ENCODE data around the gene ELL. TPM values are rescaled to one million over a fixed set of nuclear protein-coding genes. Genes with fewer than 3 reads are reported as not detected.

Gene ELL
- total and polyA plus RNA-seq, 9 of the 15 experiments (the other 6 are each of a cell fraction or from before 2014, with no cell fraction given): 0.24 to 22.5 (median 4.1) TPM

GRCh38 chr19:18439025-18439909 lies 82.6 kb downstream of the ELL start (continued):
- TF ChIP-seq HDGF (IDR thresholded peaks at IDR 0.05) (no peak), NEUROD1 (IDR thresholded peaks at IDR 0.05; ENCODE audit: borderline replicate concordance, low read depth, low read length, partially characterized antibody) (no peak), ZNF766 (CRISPR knock-in tag; conservative IDR thresholded peaks at IDR 0.05) (no peak), CCAR2 (IDR thresholded peaks at IDR 0.05; ENCODE audit: low read depth, low read length) (no peak), CAMTA2 (CRISPR knock-in tag; conservative IDR thresholded peaks at IDR 0.05) (no peak), DDX20 (tag; IDR thresholded peaks at IDR 0.05; ENCODE audit: low read depth) (no peak), GABPB1 (CRISPR knock-in tag; IDR thresholded peaks at IDR 0.05) (no peak), ZNF408 (CRISPR knock-in tag; IDR thresholded peaks at IDR 0.05; ENCODE audit: low read depth) (no peak), SRSF7 (optimal IDR thresholded peaks at IDR 0.05; ENCODE audit: low read depth, low read length) (no peak), MYNN (IDR thresholded peaks at IDR 0.05) (peak; percentile 14; the same call in 1 of the 2 replicates), MYNN (CRISPR knock-in tag; IDR thresholded peaks at IDR 0.05) (no peak), MAFG (tag; conservative IDR thresholded peaks at IDR 0.05) (no peak), EGR1 (conservative IDR thresholded peaks at IDR 0.05) (peak; percentile 78), ZNF347 (CRISPR knock-in tag; IDR thresholded peaks at IDR 0.05; ENCODE audit: low read depth) (no peak), YBX1 (IDR thresholded peaks at IDR 0.05) (no peak), ZBTB7A (IDR thresholded peaks at IDR 0.05; ENCODE audit: borderline replicate concordance, control insufficient read depth, low read depth, low read length) (peak; percentile 20), KLF10 (CRISPR knock-in tag; IDR thresholded peaks at IDR 0.05) (no peak), ARHGAP35 (IDR thresholded peaks at IDR 0.05; ENCODE audit: partially characterized antibody) (no peak), ZNF253 (CRISPR knock-in tag; conservative IDR thresholded peaks at IDR 0.05) (no peak), NFE2L1 (tag; IDR thresholded peaks at IDR 0.05; ENCODE audit: borderline replicate concordance, low read depth) (no peak), TCFL5 (CRISPR knock-in tag; conservative IDR thresholded peaks at IDR 0.05) (no peak), MEIS2 (IDR thresholded peaks at IDR 0.05; ENCODE audit: partially characterized antibody) (peak; percentile 55)
- TF ChIP-seq, protein P1, sequence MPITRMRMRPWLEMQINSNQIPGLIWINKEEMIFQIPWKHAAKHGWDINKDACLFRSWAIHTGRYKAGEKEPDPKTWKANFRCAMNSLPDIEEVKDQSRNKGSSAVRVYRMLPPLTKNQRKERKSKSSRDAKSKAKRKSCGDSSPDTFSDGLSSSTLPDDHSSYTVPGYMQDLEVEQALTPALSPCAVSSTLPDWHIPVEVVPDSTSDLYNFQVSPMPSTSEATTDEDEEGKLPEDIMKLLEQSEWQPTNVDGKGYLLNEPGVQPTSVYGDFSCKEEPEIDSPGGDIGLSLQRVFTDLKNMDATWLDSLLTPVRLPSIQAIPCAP (CRISPR knock-in tag; IDR thresholded peaks at IDR 0.05; ENCODE audit: borderline replicate concordance): no peak
- TF ChIP-seq, protein P2, sequence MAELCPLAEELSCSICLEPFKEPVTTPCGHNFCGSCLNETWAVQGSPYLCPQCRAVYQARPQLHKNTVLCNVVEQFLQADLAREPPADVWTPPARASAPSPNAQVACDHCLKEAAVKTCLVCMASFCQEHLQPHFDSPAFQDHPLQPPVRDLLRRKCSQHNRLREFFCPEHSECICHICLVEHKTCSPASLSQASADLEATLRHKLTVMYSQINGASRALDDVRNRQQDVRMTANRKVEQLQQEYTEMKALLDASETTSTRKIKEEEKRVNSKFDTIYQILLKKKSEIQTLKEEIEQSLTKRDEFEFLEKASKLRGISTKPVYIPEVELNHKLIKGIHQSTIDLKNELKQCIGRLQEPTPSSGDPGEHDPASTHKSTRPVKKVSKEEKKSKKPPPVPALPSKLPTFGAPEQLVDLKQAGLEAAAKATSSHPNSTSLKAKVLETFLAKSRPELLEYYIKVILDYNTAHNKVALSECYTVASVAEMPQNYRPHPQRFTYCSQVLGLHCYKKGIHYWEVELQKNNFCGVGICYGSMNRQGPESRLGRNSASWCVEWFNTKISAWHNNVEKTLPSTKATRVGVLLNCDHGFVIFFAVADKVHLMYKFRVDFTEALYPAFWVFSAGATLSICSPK (IDR thresholded peaks at IDR 0.05; ENCODE audit: borderline replicate concordance): no peak
- TF ChIP-seq, protein P3, sequence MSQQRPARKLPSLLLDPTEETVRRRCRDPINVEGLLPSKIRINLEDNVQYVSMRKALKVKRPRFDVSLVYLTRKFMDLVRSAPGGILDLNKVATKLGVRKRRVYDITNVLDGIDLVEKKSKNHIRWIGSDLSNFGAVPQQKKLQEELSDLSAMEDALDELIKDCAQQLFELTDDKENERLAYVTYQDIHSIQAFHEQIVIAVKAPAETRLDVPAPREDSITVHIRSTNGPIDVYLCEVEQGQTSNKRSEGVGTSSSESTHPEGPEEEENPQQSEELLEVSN (IDR thresholded peaks at IDR 0.05; ENCODE audit: borderline replicate concordance in 1 of 2, extremely low read depth in 1 of 2, insufficient read depth in 1 of 2, insufficient read length in 1 of 2, low read depth in 1 of 2, low read length in 1 of 2, poor library complexity in 1 of 2, severe bottlenecking in 1 of 2): no peak
- TF ChIP-seq, protein P4, sequence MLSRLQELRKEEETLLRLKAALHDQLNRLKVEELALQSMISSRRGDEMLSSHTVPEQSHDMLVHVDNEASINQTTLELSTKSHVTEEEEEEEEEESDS (CRISPR knock-in tag; IDR thresholded peaks at IDR 0.05): no peak
